Fibroblast of lung (primary cell): ENCODE results near the gene ARHGAP1.

Experiments
- EZH2 ChIP-seq: IDR thresholded peaks from 2 replicates; pipeline ENCODE4 v1.5.1; 2012; ENCODE audit warnings: low read length, control low read depth, mild to moderate bottlenecking; ENCODE audit errors: missing control alignments
- TF ChIP-seq, protein P1 (sequence below), 2 donors: IDR thresholded peaks in 1 of 2; conservative IDR thresholded peaks in 1 of 2; 1 replicate in 1 of 2; 2 replicates in 1 of 2; pipeline ENCODE4 v1.5.1; 2011 to 2012; ENCODE audit warnings: low read length in 2 of 2, control low read depth in 1 of 2, inconsistent platforms in 1 of 2, low read depth in 1 of 2, mild to moderate bottlenecking in 1 of 2

DNA sequence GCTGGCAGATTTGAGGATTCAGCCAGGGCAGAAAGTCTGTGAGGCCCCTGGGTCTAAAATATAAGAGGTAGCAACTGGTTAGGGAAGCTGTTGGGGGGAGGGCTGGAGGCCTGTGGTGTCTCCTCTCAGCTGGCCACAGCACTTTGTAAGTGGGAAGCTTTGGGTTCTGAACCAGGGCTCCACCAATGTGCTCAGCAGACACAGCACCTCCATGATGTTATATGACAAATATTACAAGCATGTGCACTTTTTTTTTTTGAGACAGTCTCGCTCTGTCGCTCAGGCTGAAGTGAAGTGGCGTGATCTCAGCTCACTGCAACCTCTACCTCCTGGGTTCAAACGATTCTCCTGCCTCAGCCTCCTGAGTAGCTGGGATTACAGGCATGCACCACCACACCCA lies 8.0 kb downstream of the ARHGAP1 start:
- TF ChIP-seq, protein P1, sequence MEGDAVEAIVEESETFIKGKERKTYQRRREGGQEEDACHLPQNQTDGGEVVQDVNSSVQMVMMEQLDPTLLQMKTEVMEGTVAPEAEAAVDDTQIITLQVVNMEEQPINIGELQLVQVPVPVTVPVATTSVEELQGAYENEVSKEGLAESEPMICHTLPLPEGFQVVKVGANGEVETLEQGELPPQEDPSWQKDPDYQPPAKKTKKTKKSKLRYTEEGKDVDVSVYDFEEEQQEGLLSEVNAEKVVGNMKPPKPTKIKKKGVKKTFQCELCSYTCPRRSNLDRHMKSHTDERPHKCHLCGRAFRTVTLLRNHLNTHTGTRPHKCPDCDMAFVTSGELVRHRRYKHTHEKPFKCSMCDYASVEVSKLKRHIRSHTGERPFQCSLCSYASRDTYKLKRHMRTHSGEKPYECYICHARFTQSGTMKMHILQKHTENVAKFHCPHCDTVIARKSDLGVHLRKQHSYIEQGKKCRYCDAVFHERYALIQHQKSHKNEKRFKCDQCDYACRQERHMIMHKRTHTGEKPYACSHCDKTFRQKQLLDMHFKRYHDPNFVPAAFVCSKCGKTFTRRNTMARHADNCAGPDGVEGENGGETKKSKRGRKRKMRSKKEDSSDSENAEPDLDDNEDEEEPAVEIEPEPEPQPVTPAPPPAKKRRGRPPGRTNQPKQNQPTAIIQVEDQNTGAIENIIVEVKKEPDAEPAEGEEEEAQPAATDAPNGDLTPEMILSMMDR (conservative IDR thresholded peaks at IDR 0.05 in 1 of 2, IDR thresholded peaks at IDR 0.05 in 1 of 2; ENCODE audit: low read depth in 1 of 2, low read length in 2 of 2): no peak
- TF ChIP-seq EZH2: no peak
